GM12892 (cell line): ENCODE data around the gene SYCN.

Source experiments
- POLR2A ChIP-seq: IDR thresholded peaks from 2 replicates; pipeline ENCODE4 v1.6.1; 2011; ENCODE audit warnings: low read depth, low read length, control low read depth
- POLR2AphosphoS5 ChIP-seq: IDR thresholded peaks from 2 replicates; pipeline ENCODE4 v1.6.1; 2011; ENCODE audit warnings: low read depth, low read length, control low read depth

DNA sequence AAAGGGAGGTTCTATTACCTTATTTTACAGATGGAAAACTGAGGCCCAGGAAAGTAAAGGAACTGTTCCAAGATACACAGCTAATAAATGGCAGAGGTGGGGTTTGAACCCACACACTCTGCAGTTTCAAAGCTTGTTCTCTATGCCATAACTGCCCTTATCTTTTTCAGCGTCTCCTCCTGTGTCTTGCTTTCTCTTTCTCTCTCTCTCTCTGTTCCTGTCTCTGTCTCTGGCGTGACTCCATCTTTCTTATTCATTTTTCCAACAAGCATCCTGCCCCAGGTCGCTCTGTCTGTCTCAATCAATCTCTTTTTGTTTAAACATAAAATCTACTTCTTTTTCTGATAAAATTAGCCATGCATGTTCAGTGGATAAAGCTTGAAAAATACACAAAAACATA, 47.8 kb upstream of the SYCN start:
- TF ChIP-seq POLR2AphosphoS5: no peak
- no peak for TF ChIP-seq POLR2A
